Transverse colon (tissue), 4 donors: Measurements from ENCODE around the gene EME2.

Experiments
- POLR2A ChIP-seq: fragments of 450-650 bp; IDR thresholded peaks from one replicate; pipeline ENCODE4 v1.6.1; 2016; ENCODE audit warnings: antibody characterized with exemption, mild to moderate bottlenecking, moderate library complexity
- POLR2AphosphoS5 ChIP-seq, 3 donors: sonication (generic); formaldehyde crosslinking; IDR thresholded peaks; one replicate each; pipeline ENCODE4 v1.6.1; 2016; ENCODE audit warnings: antibody characterized with exemption in 3 of 3
- TF ChIP-seq, protein P1 (sequence below), 5 experiments: fragments of 200-600 bp in 3 of 5; fragments of 450-650 bp in 2 of 5; sonication (generic) in 3 of 5; IDR thresholded peaks; 1 replicate in 2 of 5; 2 replicates in 3 of 5; pipeline ENCODE4 v1.5.1; 2016 to 2017; ENCODE audit warnings: antibody characterized with exemption in 5 of 5, inconsistent platforms in 3 of 5, mild to moderate bottlenecking in 2 of 5, moderate library complexity in 1 of 5

DNA sequence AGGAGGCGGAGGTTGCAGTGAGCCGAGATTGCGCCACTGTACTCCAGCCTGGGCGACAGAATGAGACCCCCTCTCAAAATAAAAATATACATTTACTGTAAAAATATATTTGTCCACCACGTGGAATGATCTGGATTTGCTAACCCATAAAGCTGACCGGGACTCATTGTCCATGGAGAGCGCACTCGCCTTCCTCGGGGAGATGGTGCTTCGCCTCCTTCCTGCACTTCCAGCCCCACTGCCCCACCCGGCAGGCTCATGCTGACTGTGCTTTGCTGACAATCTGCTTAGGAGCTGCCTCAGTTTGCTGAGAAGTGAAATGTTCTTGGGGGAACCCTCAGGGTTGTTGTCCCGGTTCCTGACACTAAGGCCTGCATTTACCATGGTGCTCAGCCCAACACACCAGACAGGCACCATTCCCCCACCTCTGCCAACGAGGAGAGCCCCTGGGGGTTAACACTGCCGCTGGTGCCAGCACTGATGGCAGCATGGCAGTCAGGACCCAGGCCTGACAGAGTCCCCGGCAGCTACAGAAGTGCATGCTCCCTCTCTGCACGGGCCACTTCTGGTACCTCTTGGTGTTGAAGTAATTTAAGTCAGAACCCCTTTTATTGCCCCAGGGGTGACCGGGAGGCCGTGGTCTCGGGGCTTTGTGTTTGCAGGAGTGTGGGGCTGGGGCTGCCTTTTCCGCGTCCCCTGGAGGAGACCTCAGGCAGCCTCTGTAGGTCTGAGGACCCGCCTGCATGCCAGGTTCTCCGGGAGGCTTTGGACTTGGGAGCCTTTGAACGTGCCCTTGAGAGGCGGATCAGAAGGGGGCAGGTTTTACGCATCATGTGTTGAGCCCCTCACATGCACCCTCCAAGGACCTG, 12.6 kb downstream of the EME2 start:
- TF ChIP-seq, protein P1, sequence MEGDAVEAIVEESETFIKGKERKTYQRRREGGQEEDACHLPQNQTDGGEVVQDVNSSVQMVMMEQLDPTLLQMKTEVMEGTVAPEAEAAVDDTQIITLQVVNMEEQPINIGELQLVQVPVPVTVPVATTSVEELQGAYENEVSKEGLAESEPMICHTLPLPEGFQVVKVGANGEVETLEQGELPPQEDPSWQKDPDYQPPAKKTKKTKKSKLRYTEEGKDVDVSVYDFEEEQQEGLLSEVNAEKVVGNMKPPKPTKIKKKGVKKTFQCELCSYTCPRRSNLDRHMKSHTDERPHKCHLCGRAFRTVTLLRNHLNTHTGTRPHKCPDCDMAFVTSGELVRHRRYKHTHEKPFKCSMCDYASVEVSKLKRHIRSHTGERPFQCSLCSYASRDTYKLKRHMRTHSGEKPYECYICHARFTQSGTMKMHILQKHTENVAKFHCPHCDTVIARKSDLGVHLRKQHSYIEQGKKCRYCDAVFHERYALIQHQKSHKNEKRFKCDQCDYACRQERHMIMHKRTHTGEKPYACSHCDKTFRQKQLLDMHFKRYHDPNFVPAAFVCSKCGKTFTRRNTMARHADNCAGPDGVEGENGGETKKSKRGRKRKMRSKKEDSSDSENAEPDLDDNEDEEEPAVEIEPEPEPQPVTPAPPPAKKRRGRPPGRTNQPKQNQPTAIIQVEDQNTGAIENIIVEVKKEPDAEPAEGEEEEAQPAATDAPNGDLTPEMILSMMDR (IDR thresholded peaks at IDR 0.05): no peak
- TF ChIP-seq POLR2A (no peak), POLR2AphosphoS5 (IDR thresholded peaks at IDR 0.05) (no peak)
